GM12878 (cell line): ENCODE results near the gene BFSP2. TPM values are rescaled to one million over a fixed set of nuclear protein-coding genes. Genes with fewer than 3 reads are reported as not detected.

Source experiments
- ATAC-seq: fragments of 200-7000 bp; cut with Tn5 transposase; 3 replicates; pipeline ENCODE4 v1.9.1; 2020; ENCODE audit warnings: mild to moderate bottlenecking, moderate library complexity
- BruUV-seq: library from RNA; stranded (reverse); fragments of 400-500 nt; replicated peaks from 2 replicates; lab custom pipeline; 2021; lab: Mats Ljungman, UMichigan
- CTCF ChIA-PET: fragments of 300-600 bp; sonication (Branson Sonifier 250); formaldehyde crosslinking; extraction: SDS; loops from one replicate; lab custom pipeline; 2021; ENCODE audit warnings: inconsistent platforms; lab: Yijun Ruan, JAX
- POLR2A ChIA-PET: fragments of 350-600 bp; formaldehyde crosslinking; extraction: SDS; loops from one replicate; lab custom pipeline; 2021; ENCODE audit warnings: inconsistent platforms; lab: Charles Lee
- RAD21 ChIA-PET: fragments of 300-600 bp; sonication (Branson Sonifier 250); formaldehyde crosslinking; loops from one replicate; lab custom pipeline; 2023; ENCODE audit warnings: antibody characterized with exemption; ENCODE audit not compliant: unreplicated experiment; lab: Charles Lee
- SMC1A ChIA-PET: fragments of 300-600 bp; sonication (Branson Sonifier 250); formaldehyde crosslinking; loops from one replicate; lab custom pipeline; 2023; ENCODE audit not compliant: unreplicated experiment, uncharacterized antibody; lab: Charles Lee
- DNase-seq: peaks from one replicate; pipeline ENCODE4 v3.0.0-alpha.2; 2011; ENCODE audit warnings: low read depth, low spot score
- FAIRE-seq: peaks from 3 replicates; lab custom pipeline; 2011; peaks lifted over from hg19 to GRCh38; lab: Jason Lieb, UNC
- H2AFZ ChIP-seq: 2 replicates; pipeline ENCODE4 v1.6.0; 2011; ENCODE audit warnings: low read depth, low read length, control low read depth; ENCODE audit not compliant: control insufficient read depth
- H3K27ac ChIP-seq: 2 replicates; pipeline ENCODE4 v1.5.1; 2011; ENCODE audit warnings: control low read depth; ENCODE audit not compliant: control insufficient read depth, insufficient read depth
- H3K27me3 ChIP-seq, 2 experiments: replicated peaks in 1 of 2; 2 replicates each; pipeline versions ENCODE4 v1.6.0 to v1.6.1; 2011; ENCODE audit warnings: low read length in 1 of 2; ENCODE audit not compliant: control insufficient read depth in 2 of 2, insufficient read depth in 2 of 2
- H3K36me3 ChIP-seq, 2 experiments: 2 replicates each; pipeline ENCODE4 v1.5.1; 2011; ENCODE audit warnings: low read length in 1 of 2; ENCODE audit not compliant: control insufficient read depth in 2 of 2, insufficient read depth in 2 of 2
- H3K4me1 ChIP-seq: 2 replicates; pipeline ENCODE4 v1.6.1; 2011; ENCODE audit warnings: mild to moderate bottlenecking, low read length, moderate library complexity, mixed read lengths; ENCODE audit not compliant: control insufficient read depth, insufficient read depth
- H3K4me2 ChIP-seq: 2 replicates; pipeline ENCODE4 v1.6.0; 2011; ENCODE audit warnings: control low read depth; ENCODE audit not compliant: control insufficient read depth, insufficient read depth
- H3K4me3 ChIP-seq: fragments of 200-600 bp; sonication (generic); 2 replicates; pipeline ENCODE4 v1.5.1; 2016
- H3K79me2 ChIP-seq: 2 replicates; pipeline ENCODE4 v1.6.0; 2011; ENCODE audit warnings: low read length; ENCODE audit not compliant: control insufficient read depth, insufficient read depth
- H3K9ac ChIP-seq: 2 replicates; pipeline ENCODE4 v1.8.0; 2011; ENCODE audit warnings: low read length, control low read depth, mixed read lengths; ENCODE audit not compliant: control insufficient read depth, insufficient read depth
- H3K9me3 ChIP-seq: replicated peaks from 3 replicates; pipeline ENCODE4 v1.5.1; 2011; ENCODE audit warnings: mild to moderate bottlenecking, low read length; ENCODE audit not compliant: control insufficient read depth, insufficient read depth
- H4K20me1 ChIP-seq: 2 replicates; pipeline ENCODE4 v1.6.0; 2011; ENCODE audit not compliant: control insufficient read depth, insufficient read depth
- REST ChIP-seq: IDR thresholded peaks from 2 replicates; pipeline ENCODE4 v1.6.1; 2012; ENCODE audit warnings: mild to moderate bottlenecking, low read depth, low read length
- WGBS: methylation state at CpG from one replicate; pipeline ENCODE4 v1.1.6; 2016; ENCODE audit warnings: low lambda C conversion rate; ENCODE audit not compliant: insufficient replicate concordance, insufficient coverage; ENCODE audit errors: missing lambda C conversion rate; 5-methylcytosine and 5-hydroxymethylcytosine counted together
- in situ Hi-C: fragments of 300-500 bp; cut with MboI; formaldehyde crosslinking; loops from 9 replicates; pipeline ENCODE4 v1.14.3; 2018; ENCODE audit warnings: mixed read lengths
- intact Hi-C: fragments of 100-400 bp; cut with micrococcal nuclease; formaldehyde crosslinking; loops from one replicate; pipeline ENCODE4 v1.14.2; 2022; ENCODE audit not compliant: unreplicated experiment
- polyA plus RNA-seq, 11 experiments: library from polyadenylated mRNA; depleted of rRNA in 4 of 11; unstranded in 6 of 11; stranded (reverse) in 5 of 11; fragments of >200 nt; fragmentation: Nextera tagmentation in 4 of 11; fragmentation: Illumina TruSeq in 1 of 11; extraction: Ambion mirVana in 4 of 11; extraction: Trizol in 1 of 11; gene quantifications; 1 replicate in 1 of 11; 2 replicates in 10 of 11; pipeline versions ENCODE4 v1.2.1 to v1.2.3, GENCODE V29; 2011 to 2016; ENCODE audit warnings: inconsistent platforms in 2 of 11, missing spikeins in 2 of 11, low read depth in 1 of 11
- total RNA-seq, 4 experiments: library from RNA; depleted of rRNA in 3 of 4; stranded (reverse); fragments of >200 nt in 3 of 4; fragmentation: Illumina TruSeq in 1 of 4; extraction: Trizol in 1 of 4; gene quantifications; 2 replicates each; pipeline versions ENCODE4 v1.2.1 to v1.2.3, GENCODE V29; 2013 to 2021

The BFSP2 gene
- total and polyA plus RNA-seq, 10 of the 15 experiments (the other 5 are each of a cell fraction or from before 2014, with no cell fraction given): 1.5 to 20.4 (median 7.3) TPM

GRCh38 chr3:133514418-133514817, 114.6 kb downstream of the BFSP2 start:
- SMC1A ChIA-PET: no interaction called here
- no peak for FAIRE-seq

More at GRCh38 chr3:133514418-133514817, 114.6 kb downstream of the BFSP2 start:
- no peak for DNase-seq
- WGBS: 64% methylated on average over 6 of the region's 6 CpGs
- Histone ChIP-seq H3K4me3 (no peak overlapping the region), H3K36me3 (no peaks in the 10 kb centered on the region), H3K79me2 (no peaks in the 10 kb centered on the region), H2AFZ (no peak overlapping the region), H3K27me3 (no peaks in the 10 kb centered on the region), H3K4me1 (no peaks in the 10 kb centered on the region), H3K9me3 (no peaks in the 10 kb centered on the region), H3K9ac (no peak overlapping the region), H3K27ac (no peak overlapping the region), H3K4me2 (no peak overlapping the region), H4K20me1 (no peaks in the 10 kb centered on the region)
- intact Hi-C loops: no loop called here
- RAD21 ChIA-PET: no interaction called here
- TF ChIP-seq REST: no peak
- no TSS peak for BruUV-seq
- CTCF ChIA-PET: interaction anchor here (1.1 kb wide), 1 partner anchor 64 kb away, joined by 4 read pairs; no protein-coding TSS in a partner anchor
- ATAC-seq: no peak
- POLR2A ChIA-PET: no interaction called here
- in situ Hi-C loops: no loop called here
